Neural progenitor cell (in vitro differentiated cells): ENCODE measurements around the gene RIC1. TPM values are rescaled to one million over a fixed set of nuclear protein-coding genes. Genes with fewer than 3 reads are reported as not detected.

Source experiments
- DNase-seq: peaks from one replicate; pipeline ENCODE4 v3.0.0-alpha.2; 2016; ENCODE audit warnings: low spot score
- H2AFZ ChIP-seq: fragments of 200-600 bp; sonication (generic); replicated peaks from 2 replicates; pipeline ENCODE4 v1.6.1; 2016; ENCODE audit warnings: antibody characterized with exemption
- H3F3A ChIP-seq: fragments of 200-600 bp; sonication (generic); 2 replicates; pipeline ENCODE4 v1.6.1; 2016; ENCODE audit warnings: antibody characterized with exemption, low read depth
- H3K27ac ChIP-seq: fragments of 200-600 bp; sonication (generic); 2 replicates; pipeline ENCODE4 v1.5.1; 2016; ENCODE audit warnings: mild to moderate bottlenecking
- H3K27me3 ChIP-seq: fragments of 200-600 bp; sonication (generic); 2 replicates; pipeline ENCODE4 v1.6.1; 2016; ENCODE audit warnings: mild to moderate bottlenecking, moderate library complexity
- H3K36me3 ChIP-seq: fragments of 200-600 bp; sonication (generic); 2 replicates; pipeline ENCODE4 v1.5.1; 2016
- H3K4me1 ChIP-seq: fragments of 200-600 bp; sonication (generic); 2 replicates; pipeline ENCODE4 v1.6.1; 2016; ENCODE audit warnings: mixed run types
- H3K4me2 ChIP-seq: fragments of 200-600 bp; sonication (generic); 2 replicates; pipeline ENCODE4 v1.6.1; 2016
- H3K4me3 ChIP-seq: fragments of 200-600 bp; sonication (generic); 2 replicates; pipeline ENCODE4 v1.5.1; 2016
- H3K79me2 ChIP-seq: fragments of 200-600 bp; sonication (generic); 2 replicates; pipeline ENCODE4 v1.6.1; 2016; ENCODE audit warnings: low read depth
- H3K9ac ChIP-seq: fragments of 200-600 bp; sonication (generic); 2 replicates; pipeline ENCODE4 v1.6.1; 2016
- H3K9me3 ChIP-seq: fragments of 200-600 bp; sonication (generic); 2 replicates; pipeline ENCODE4 v1.5.1; 2016; ENCODE audit warnings: low read depth
- H4K20me1 ChIP-seq: fragments of 200-600 bp; sonication (generic); 2 replicates; pipeline ENCODE4 v1.6.1; 2016; ENCODE audit warnings: low read depth
- H3K27ac Mint-ChIP-seq: 3 replicates; pipeline ENCODE4 v1.8.0; 2021; ENCODE audit warnings: mixed read lengths
- H3K27me3 Mint-ChIP-seq: 2 replicates; pipeline ENCODE4 v1.8.0; 2022; ENCODE audit warnings: low read depth, mild to moderate bottlenecking, inconsistent platforms, moderate library complexity, mixed read lengths; ENCODE audit not compliant: insufficient read depth
- H3K36me3 Mint-ChIP-seq: 3 replicates; pipeline ENCODE4 v1.8.0; 2021; ENCODE audit warnings: mixed read lengths
- H3K4me1 Mint-ChIP-seq: 3 replicates; pipeline ENCODE4 v1.8.0; 2021; ENCODE audit warnings: mixed read lengths
- H3K4me3 Mint-ChIP-seq: 3 replicates; pipeline ENCODE4 v1.8.0; 2021; ENCODE audit warnings: mild to moderate bottlenecking, moderate library complexity, mixed read lengths
- H3K9me3 Mint-ChIP-seq: 3 replicates; pipeline ENCODE4 v1.8.0; 2020; ENCODE audit warnings: mixed read lengths
- EZH2 ChIP-seq: fragments of 200-600 bp; sonication (generic); IDR thresholded peaks from 2 replicates; pipeline ENCODE4 v1.6.1; 2017; ENCODE audit warnings: antibody characterized with exemption, mild to moderate bottlenecking, moderate library complexity
- EZH2phosphoT487 ChIP-seq: fragments of 200-600 bp; sonication (generic); IDR thresholded peaks from 2 replicates; pipeline ENCODE4 v1.6.1; 2017; ENCODE audit warnings: antibody characterized with exemption
- total RNA-seq: library from RNA; depleted of rRNA; stranded (reverse); fragments of >200 nt; gene quantifications from 2 replicates; pipeline ENCODE4 v1.2.3, GENCODE V29; 2015; ENCODE audit warnings: low replicate concordance
- TF ChIP-seq, protein P1 (sequence below): fragments of 200-600 bp; sonication (generic); IDR thresholded peaks from 2 replicates; pipeline ENCODE4 v1.5.1; 2017; ENCODE audit warnings: antibody characterized with exemption, mild to moderate bottlenecking

RIC1 gene
- total RNA-seq, 1 donor from 2014 or later = 31.9 TPM

DNA sequence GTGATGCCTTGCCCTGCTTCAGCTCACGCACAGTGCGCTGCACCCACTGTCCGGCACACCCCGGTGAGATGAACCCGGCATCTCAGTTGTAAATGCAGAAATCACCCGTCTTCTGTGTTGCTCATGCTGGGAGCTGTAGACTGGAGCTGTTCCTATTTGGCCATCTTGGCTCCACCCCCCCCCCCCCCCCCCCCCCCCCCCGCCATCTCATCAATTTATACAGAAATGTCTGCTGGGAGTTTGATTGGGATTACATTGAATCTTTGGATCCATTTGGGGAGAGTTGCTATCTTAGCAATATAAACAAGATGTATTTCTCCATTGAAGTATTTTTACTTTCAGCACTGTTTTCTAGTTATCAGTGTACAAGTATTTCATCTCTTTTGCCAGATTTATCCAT, 55.2 kb downstream of the RIC1 start:
- Mint-ChIP-seq H3K9me3 (peaks cover 44% of the 10 kb centered on the region), H3K4me1 (no peaks in the 10 kb centered on the region), H3K27me3 (no peaks in the 10 kb centered on the region), H3K27ac (no peak overlapping the region), H3K36me3 (peaks cover 25% of the 10 kb centered on the region), H3K4me3 (no peak overlapping the region)
- H3K27me3 ChIP-seq = no peaks in the 10 kb centered on the region
- no peak for DNase-seq
- H3K9me3 ChIP-seq = no peaks in the 10 kb centered on the region
- H3K9ac ChIP-seq = no peak overlapping the region
- H2AFZ ChIP-seq = no peak overlapping the region
- no peaks in the 10 kb centered on the region for H3K4me1 ChIP-seq
- no peak overlapping the region for H3K4me2 ChIP-seq
- no peak for TF ChIP-seq EZH2phosphoT487
- TF ChIP-seq, protein P1, sequence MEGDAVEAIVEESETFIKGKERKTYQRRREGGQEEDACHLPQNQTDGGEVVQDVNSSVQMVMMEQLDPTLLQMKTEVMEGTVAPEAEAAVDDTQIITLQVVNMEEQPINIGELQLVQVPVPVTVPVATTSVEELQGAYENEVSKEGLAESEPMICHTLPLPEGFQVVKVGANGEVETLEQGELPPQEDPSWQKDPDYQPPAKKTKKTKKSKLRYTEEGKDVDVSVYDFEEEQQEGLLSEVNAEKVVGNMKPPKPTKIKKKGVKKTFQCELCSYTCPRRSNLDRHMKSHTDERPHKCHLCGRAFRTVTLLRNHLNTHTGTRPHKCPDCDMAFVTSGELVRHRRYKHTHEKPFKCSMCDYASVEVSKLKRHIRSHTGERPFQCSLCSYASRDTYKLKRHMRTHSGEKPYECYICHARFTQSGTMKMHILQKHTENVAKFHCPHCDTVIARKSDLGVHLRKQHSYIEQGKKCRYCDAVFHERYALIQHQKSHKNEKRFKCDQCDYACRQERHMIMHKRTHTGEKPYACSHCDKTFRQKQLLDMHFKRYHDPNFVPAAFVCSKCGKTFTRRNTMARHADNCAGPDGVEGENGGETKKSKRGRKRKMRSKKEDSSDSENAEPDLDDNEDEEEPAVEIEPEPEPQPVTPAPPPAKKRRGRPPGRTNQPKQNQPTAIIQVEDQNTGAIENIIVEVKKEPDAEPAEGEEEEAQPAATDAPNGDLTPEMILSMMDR = no peak
- no peak for TF ChIP-seq EZH2
- no peaks in the 10 kb centered on the region for H3K36me3 ChIP-seq
- H3K79me2 ChIP-seq = peaks cover 10% of the 10 kb centered on the region
- no peak overlapping the region for H3K27ac ChIP-seq
- no peaks in the 10 kb centered on the region for H4K20me1 ChIP-seq
- H3K4me3 ChIP-seq = no peak overlapping the region
- H3F3A ChIP-seq = no peaks in the 10 kb centered on the region

DNA sequence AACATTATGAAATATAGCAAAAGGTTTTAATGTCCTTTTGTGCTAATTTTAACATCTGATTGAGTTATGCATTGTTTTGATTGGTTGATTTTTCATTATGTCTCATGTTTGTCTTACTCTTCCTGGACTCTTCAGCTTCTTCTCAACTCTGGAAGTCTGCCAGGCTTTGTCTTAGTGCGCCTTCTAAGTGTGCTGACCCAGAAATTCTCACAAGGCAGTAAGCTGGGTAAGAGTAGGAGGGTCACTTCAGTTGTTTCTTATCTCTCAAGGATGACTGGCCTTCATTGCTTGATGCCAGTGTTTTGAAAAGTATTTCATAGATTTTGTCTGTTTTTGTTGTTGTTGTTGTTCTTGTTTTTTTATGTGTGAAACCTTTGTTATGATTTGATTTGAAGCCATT, 59.2 kb downstream of the RIC1 start:
- Mint-ChIP-seq H3K9me3 (peaks cover 15% of the 10 kb centered on the region), H3K27me3 (no peaks in the 10 kb centered on the region), H3K4me3 (no peak overlapping the region), H3K27ac (no peak overlapping the region), H3K4me1 (no peaks in the 10 kb centered on the region), H3K36me3 (peaks cover 11% of the 10 kb centered on the region)
- TF ChIP-seq EZH2phosphoT487 (no peak), EZH2 (no peak)
- TF ChIP-seq, protein P1 = no peak
- no peaks in the 10 kb centered on the region for H3F3A ChIP-seq
- H3K27me3 ChIP-seq = no peaks in the 10 kb centered on the region
- H3K9me3 ChIP-seq = no peaks in the 10 kb centered on the region
- DNase-seq = no peak
- H2AFZ ChIP-seq = no peak overlapping the region
- H4K20me1 ChIP-seq = no peaks in the 10 kb centered on the region
- H3K4me2 ChIP-seq = no peak overlapping the region
- no peak overlapping the region for H3K9ac ChIP-seq
- no peaks in the 10 kb centered on the region for H3K36me3 ChIP-seq
- H3K4me3 ChIP-seq = no peak overlapping the region
- no peak overlapping the region for H3K27ac ChIP-seq
- H3K4me1 ChIP-seq = no peaks in the 10 kb centered on the region
- peaks cover 16% of the 10 kb centered on the region for H3K79me2 ChIP-seq

DNA sequence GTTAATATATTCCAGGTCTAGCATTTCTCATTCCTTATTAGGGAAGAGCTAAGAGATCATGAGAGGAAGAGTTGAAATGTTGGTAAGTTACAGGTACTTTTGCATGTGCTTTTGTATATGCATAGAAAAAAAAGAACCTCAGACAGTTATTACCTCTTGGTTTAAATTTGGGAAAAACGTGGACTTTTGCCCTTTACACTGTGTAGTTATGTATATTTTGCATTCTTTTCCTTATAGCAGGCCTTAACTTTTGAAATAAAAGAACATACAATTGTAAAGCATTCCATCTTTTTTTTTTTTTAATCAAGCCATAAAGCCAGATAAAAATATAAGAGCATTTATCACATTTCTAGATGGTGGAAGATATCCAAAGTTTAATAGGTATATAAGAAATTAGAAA, 61.4 kb downstream of the RIC1 start:
- Mint-ChIP-seq H3K9me3 (peaks cover 6% of the 10 kb centered on the region), H3K27me3 (no peaks in the 10 kb centered on the region), H3K4me1 (no peaks in the 10 kb centered on the region), H3K36me3 (no peaks in the 10 kb centered on the region), H3K27ac (no peak overlapping the region), H3K4me3 (no peak overlapping the region)
- Histone ChIP-seq H3K27ac (no peak overlapping the region), H3F3A (no peaks in the 10 kb centered on the region), H3K9ac (no peak overlapping the region), H3K4me3 (no peak overlapping the region), H3K4me1 (no peaks in the 10 kb centered on the region), H3K36me3 (no peaks in the 10 kb centered on the region), H3K27me3 (no peaks in the 10 kb centered on the region), H3K79me2 (peaks cover 11% of the 10 kb centered on the region), H3K9me3 (no peaks in the 10 kb centered on the region), H2AFZ (no peak overlapping the region), H4K20me1 (no peaks in the 10 kb centered on the region), H3K4me2 (no peak overlapping the region)
- no peak for DNase-seq
- TF ChIP-seq EZH2phosphoT487 (no peak), EZH2 (no peak)
- TF ChIP-seq, protein P1 = no peak

DNA sequence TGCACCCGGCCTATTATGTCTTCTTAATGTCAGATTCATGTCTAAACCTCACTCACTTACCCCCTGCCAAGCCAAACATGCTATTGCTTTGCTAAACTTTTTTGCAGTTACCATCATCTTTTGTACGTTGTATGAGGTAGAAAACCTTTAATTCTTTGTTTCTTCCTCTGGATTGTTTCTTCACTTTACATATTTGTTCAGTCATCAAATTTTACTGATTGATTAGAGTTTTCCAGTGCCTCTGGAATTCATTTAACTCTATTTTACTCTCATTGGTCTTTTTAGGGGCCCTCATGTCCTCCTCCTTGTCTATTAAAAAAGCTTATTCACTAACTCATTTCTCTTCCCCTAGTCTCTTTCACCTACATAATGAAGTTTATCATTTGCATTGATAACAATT, 67.0 kb downstream of the RIC1 start:
- DNase-seq = no peak
- Histone ChIP-seq H3F3A (no peaks in the 10 kb centered on the region), H3K79me2 (no peaks in the 10 kb centered on the region), H4K20me1 (no peaks in the 10 kb centered on the region), H3K27me3 (no peaks in the 10 kb centered on the region), H3K9ac (no peak overlapping the region), H3K4me3 (no peak overlapping the region), H3K36me3 (no peaks in the 10 kb centered on the region), H2AFZ (no peak overlapping the region), H3K4me2 (no peak overlapping the region), H3K9me3 (no peaks in the 10 kb centered on the region), H3K27ac (no peak overlapping the region), H3K4me1 (no peaks in the 10 kb centered on the region)
- no peak overlapping the region for H3K27ac Mint-ChIP-seq
- H3K36me3 Mint-ChIP-seq = peaks cover 1% of the 10 kb centered on the region
- peaks cover 2% of the 10 kb centered on the region for H3K27me3 Mint-ChIP-seq
- H3K4me1 Mint-ChIP-seq = no peaks in the 10 kb centered on the region
- no peaks in the 10 kb centered on the region for H3K9me3 Mint-ChIP-seq
- H3K4me3 Mint-ChIP-seq = no peak overlapping the region
- TF ChIP-seq, protein P1 = no peak
- no peak for TF ChIP-seq EZH2
- no peak for TF ChIP-seq EZH2phosphoT487
